ENCODE measurements around the gene ARHGAP10. TPM values are rescaled to one million over a fixed set of nuclear protein-coding genes. Genes with fewer than 3 reads are reported as not detected.

ARHGAP10 gene
- total RNA-seq, 1 donor from 2014 or later, result 111 TPM

- no peak for TF ChIP-seq CTCF (IDR thresholded peaks at IDR 0.05)
- H3K4me3 Mint-ChIP-seq (ENCODE audit: unreplicated experiment), result no peak overlapping the region
- H3K27me3 Mint-ChIP-seq (ENCODE audit: low read depth), result no peaks in the 10 kb centered on the region
- peaks cover 15% of the 10 kb centered on the region for H3K9me3 Mint-ChIP-seq (ENCODE audit: low read depth)
- DNase-seq (ENCODE audit: low spot score), result no peak
- peaks cover 40% of the 10 kb centered on the region for H3K36me3 Mint-ChIP-seq (ENCODE audit: low read depth)
- peak overlapping the region; percentile 3 for H3K27ac Mint-ChIP-seq (ENCODE audit: unreplicated experiment)
- H3K4me1 Mint-ChIP-seq (ENCODE audit: low read depth), result peaks cover 33% of the 10 kb centered on the region
Observed at GRCh38 chr4:147891476-147892115, 159.7 kb downstream of the ARHGAP10 start.

- TF ChIP-seq CTCF (IDR thresholded peaks at IDR 0.05), result no peak
- Mint-ChIP-seq H3K4me3 (ENCODE audit: unreplicated experiment) (no peak overlapping the region), H3K9me3 (ENCODE audit: low read depth) (peaks cover 6% of the 10 kb centered on the region), H3K27me3 (ENCODE audit: low read depth) (no peaks in the 10 kb centered on the region), H3K4me1 (ENCODE audit: low read depth) (peaks cover 36% of the 10 kb centered on the region), H3K36me3 (ENCODE audit: low read depth) (peaks cover 26% of the 10 kb centered on the region), H3K27ac (ENCODE audit: unreplicated experiment) (peak overlapping the region; percentile 66)
- DNase-seq (ENCODE audit: low spot score), result no peak
Observed at GRCh38 chr4:147899512-147899911, 167.6 kb downstream of the ARHGAP10 start.

- DNase-seq (ENCODE audit: low spot score), result no peak
- Mint-ChIP-seq H3K9me3 (ENCODE audit: low read depth) (peaks cover 4% of the 10 kb centered on the region), H3K4me3 (ENCODE audit: unreplicated experiment) (no peak overlapping the region), H3K36me3 (ENCODE audit: low read depth) (peaks cover 27% of the 10 kb centered on the region), H3K27me3 (ENCODE audit: low read depth) (no peaks in the 10 kb centered on the region), H3K27ac (ENCODE audit: unreplicated experiment) (peak overlapping the region; percentile 25), H3K4me1 (ENCODE audit: low read depth) (peaks cover 31% of the 10 kb centered on the region)
- no peak for TF ChIP-seq CTCF (IDR thresholded peaks at IDR 0.05)
Observed at GRCh38 chr4:147901388-147901787, 169.5 kb downstream of the ARHGAP10 start.

GRCh38 chr4:147901916-147902315, 170.0 kb downstream of the ARHGAP10 start:
- DNase-seq (ENCODE audit: low spot score), result no peak
- no peaks in the 10 kb centered on the region for H3K27me3 Mint-ChIP-seq (ENCODE audit: low read depth)
- no peak for TF ChIP-seq CTCF (IDR thresholded peaks at IDR 0.05)
- peak overlapping the region; percentile 25 for H3K27ac Mint-ChIP-seq (ENCODE audit: unreplicated experiment)
- H3K9me3 Mint-ChIP-seq (ENCODE audit: low read depth), result peaks cover 4% of the 10 kb centered on the region
- peaks cover 31% of the 10 kb centered on the region for H3K36me3 Mint-ChIP-seq (ENCODE audit: low read depth)
- H3K4me1 Mint-ChIP-seq (ENCODE audit: low read depth), result peaks cover 31% of the 10 kb centered on the region
- no peak overlapping the region for H3K4me3 Mint-ChIP-seq (ENCODE audit: unreplicated experiment)

GRCh38 chr4:147909225-147909624, 177.3 kb downstream of the ARHGAP10 start:
- H3K27me3 Mint-ChIP-seq (ENCODE audit: low read depth), result no peaks in the 10 kb centered on the region
- peaks cover 35% of the 10 kb centered on the region for H3K36me3 Mint-ChIP-seq (ENCODE audit: low read depth)
- no peak overlapping the region for H3K4me3 Mint-ChIP-seq (ENCODE audit: unreplicated experiment)
- TF ChIP-seq CTCF (IDR thresholded peaks at IDR 0.05), result no peak
- H3K4me1 Mint-ChIP-seq (ENCODE audit: low read depth), result peaks cover 2% of the 10 kb centered on the region
- no peak for DNase-seq (ENCODE audit: low spot score)
- no peak overlapping the region for H3K27ac Mint-ChIP-seq (ENCODE audit: unreplicated experiment)
- H3K9me3 Mint-ChIP-seq (ENCODE audit: low read depth), result peaks cover 4% of the 10 kb centered on the region

Measured in chondrocyte (in vitro differentiated cells).